T-helper 22 cell (primary cell): ENCODE data around the gene ZWILCH.

ENCODE experiments used
- DNase-seq: peaks from one replicate; pipeline ENCODE4 v3.0.0-alpha.2; 2020; ENCODE audit warnings: low read depth

ZWILCH gene

GRCh38 chr15:66555685-66556084 is 50.6 kb downstream of the ZWILCH start:
- DNase-seq, result no peak

- no peak for DNase-seq
Observed at GRCh38 chr15:66558271-66558670, 53.1 kb downstream of the ZWILCH start.

GRCh38 chr15:66560856-66561525 is 55.9 kb downstream of the ZWILCH start:
- no peak for DNase-seq

GRCh38 chr15:66563126-66563525 is 58.0 kb downstream of the ZWILCH start:
- DNase-seq, result no peak

- DNase-seq, result no peak
Observed at GRCh38 chr15:66563566-66564110, 58.5 kb downstream of the ZWILCH start.

GRCh38 chr15:66564136-66565041 is 59.3 kb downstream of the ZWILCH start:
- DNase-seq, result no peak

GRCh38 chr15:66565141-66565641 is 60.1 kb downstream of the ZWILCH start:
- no peak for DNase-seq

GRCh38 chr15:66565741-66566144 is 60.6 kb downstream of the ZWILCH start, which contains the start of gene LCTL:
LCTL (minus strand) TSS chr15:66565998; CDS start chr15:66565365, 633 bp downstream.
- DNase-seq, result no peak

- no peak for DNase-seq
Observed at GRCh38 chr15:66566963-66567531, 61.9 kb downstream of the ZWILCH start.

GRCh38 chr15:66567897-66568296 is 62.8 kb downstream of the ZWILCH start:
- DNase-seq, result no peak

- DNase-seq, result no peak
Observed at GRCh38 chr15:66569461-66570137, 64.5 kb downstream of the ZWILCH start.

GRCh38 chr15:66570327-66570726 is 65.2 kb downstream of the ZWILCH start:
- no peak for DNase-seq

- DNase-seq, result no peak
Observed at GRCh38 chr15:66570842-66571478, 65.8 kb downstream of the ZWILCH start.

- DNase-seq, result no peak
Observed at GRCh38 chr15:66572146-66572545, 67.0 kb downstream of the ZWILCH start.

- no peak for DNase-seq
Observed at GRCh38 chr15:66573348-66573718, 68.2 kb downstream of the ZWILCH start.

- DNase-seq, result no peak
Observed at GRCh38 chr15:66573719-66574595, 68.8 kb downstream of the ZWILCH start.

GRCh38 chr15:66574596-66574950 is 69.4 kb downstream of the ZWILCH start:
- no peak for DNase-seq

- no peak for DNase-seq
Observed at GRCh38 chr15:66578286-66578875, 73.3 kb downstream of the ZWILCH start.

GRCh38 chr15:66580643-66581042 is 75.5 kb downstream of the ZWILCH start:
- no peak for DNase-seq

- DNase-seq, result no peak
Observed at GRCh38 chr15:66581972-66582537, 76.9 kb downstream of the ZWILCH start.
